CD4-positive, alpha-beta T cell treated with Interleukin-4 for 1 hour (primary cell): ENCODE data around the gene ZNF319.
A peak's percentile ranks its signal among the peaks of the same experiment; 100 is the strongest.

Experiments used
- DNase-seq, 2 donors: peaks; one replicate each; pipeline ENCODE4 v3.0.0-alpha.2; 2020 to 2022

Gene ZNF319

GRCh38 chr16:58036943-58037342 lies 36.5 kb upstream of the ZNF319 start:
- DNase-seq, result no peak

GRCh38 chr16:58035356-58036170 lies 35.1 kb upstream of the ZNF319 start:
- no peak for DNase-seq

GRCh38 chr16:58034774-58035173 lies 34.3 kb upstream of the ZNF319 start:
- no peak for DNase-seq

- no peak for DNase-seq
Observed at GRCh38 chr16:58034128-58034685, 33.7 kb upstream of the ZNF319 start.

GRCh38 chr16:58032710-58033293 lies 32.3 kb upstream of the ZNF319 start:
- no peak for DNase-seq

- DNase-seq, result no peak
Observed at GRCh38 chr16:58031016-58031800, 30.7 kb upstream of the ZNF319 start.

- no peak for DNase-seq
Observed at GRCh38 chr16:58030136-58030840, 29.8 kb upstream of the ZNF319 start.

- DNase-seq, result no peak
Observed at GRCh38 chr16:58029410-58029809, 28.9 kb upstream of the ZNF319 start.

- DNase-seq, result no peak
Observed at GRCh38 chr16:58028541-58029070, 28.1 kb upstream of the ZNF319 start.

- no peak for DNase-seq
Observed at GRCh38 chr16:58027916-58028455, 27.5 kb upstream of the ZNF319 start.

GRCh38 chr16:58027161-58027915 lies 26.9 kb upstream of the ZNF319 start:
- no peak for DNase-seq

- DNase-seq, result no peak
Observed at GRCh38 chr16:58026705-58027160, 26.3 kb upstream of the ZNF319 start.

- no peak for DNase-seq
Observed at GRCh38 chr16:58026139-58026704, 25.8 kb upstream of the ZNF319 start.

- DNase-seq, result peak; percentile 48 to 63
Observed at GRCh38 chr16:58025351-58026138, 25.1 kb upstream of the ZNF319 start, which contains the start of gene MMP15. Gene MMP15, plus strand, starts transcription at chr16:58025754. Its CDS starts 597 bp downstream, at chr16:58026351.

- peak in 1 of 2 donors; percentile 29 for DNase-seq
Observed at GRCh38 chr16:58024486-58025350, 24.2 kb upstream of the ZNF319 start.

- DNase-seq, result no peak
Observed at GRCh38 chr16:58022601-58023371, 22.3 kb upstream of the ZNF319 start.

- DNase-seq, result no peak
Observed at GRCh38 chr16:58021661-58022551, 21.4 kb upstream of the ZNF319 start.
